GM12874 (cell line): Measurements from ENCODE around the gene STOX2.

Experiments used
- CTCF ChIP-seq: IDR thresholded peaks from 2 replicates; pipeline ENCODE4 v1.5.1; 2011; ENCODE audit warnings: low read depth, mild to moderate bottlenecking, control low read depth, low read length, moderate library complexity; ENCODE audit not compliant: insufficient read depth

Gene STOX2

GRCh38 chr4:183936047-183936446 lies 30.9 kb downstream of the STOX2 start:
- TF ChIP-seq CTCF: no peak

- TF ChIP-seq CTCF: no peak
Measured at GRCh38 chr4:183936574-183937345, 31.7 kb downstream of the STOX2 start.

- no peak for TF ChIP-seq CTCF
Measured at GRCh38 chr4:183940864-183941263, 35.8 kb downstream of the STOX2 start.

- no peak for TF ChIP-seq CTCF
Measured at GRCh38 chr4:183941964-183942363, 36.9 kb downstream of the STOX2 start.

- no peak for TF ChIP-seq CTCF
Measured at GRCh38 chr4:183945741-183946140, 40.6 kb downstream of the STOX2 start.

GRCh38 chr4:183950536-183950935 lies 45.4 kb downstream of the STOX2 start:
- no peak for TF ChIP-seq CTCF

DNA sequence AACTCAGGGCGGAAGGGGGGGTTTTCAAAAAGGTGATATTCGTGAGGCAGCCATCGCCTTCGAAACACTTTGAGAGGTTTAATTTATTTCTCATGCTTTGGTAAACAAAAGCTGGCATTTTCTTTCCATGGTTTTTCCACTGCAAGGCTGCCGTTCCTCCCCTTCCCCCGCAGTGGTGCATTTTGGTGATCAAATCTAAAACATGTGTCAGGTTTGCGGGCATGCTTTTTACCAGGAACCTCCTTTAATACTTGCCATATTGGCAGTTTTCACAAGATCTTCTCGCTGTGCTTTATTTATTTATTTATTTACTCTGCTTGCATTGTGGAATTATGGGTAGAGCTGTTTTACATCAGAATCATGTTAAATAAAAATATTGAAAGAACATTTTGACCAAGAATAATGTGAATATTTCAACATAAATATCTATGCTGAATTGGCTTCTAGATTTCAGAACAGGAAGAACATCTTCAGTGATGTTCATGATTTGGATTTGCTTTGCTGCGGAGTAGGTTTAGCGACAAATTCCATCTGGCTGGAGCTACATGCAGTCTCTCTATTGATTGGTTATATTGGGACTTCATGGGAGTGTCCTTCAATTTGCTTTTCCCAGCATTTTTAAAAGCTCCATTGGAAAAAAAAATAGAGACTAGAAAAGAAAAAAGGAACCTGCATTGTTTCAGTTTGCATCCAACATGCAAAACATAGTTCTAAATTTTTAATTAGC lies 54.4 kb downstream of the STOX2 start:
- no peak for TF ChIP-seq CTCF
